Measurements from ENCODE around the gene TNFRSF6B. TPM values are rescaled to one million over a fixed set of nuclear protein-coding genes. Genes with fewer than 3 reads are reported as not detected.

TNFRSF6B gene
- total and polyA plus RNA-seq, 2 donors from 2014 or later: 2.4 to 64.5 TPM

GRCh38 chr20:63696306-63696627 is 185 bp upstream of the TNFRSF6B start:
- Histone ChIP-seq H3K4me3 (ENCODE audit: low read length in 3 of 3) (no peak overlapping the region), H3K27ac (ENCODE audit: low read depth in 2 of 2, low read length in 2 of 2) (no peak overlapping the region), H3K27me3 (ENCODE audit: control insufficient read depth, insufficient read depth, low read length) (no peaks in the 10 kb centered on the region), H3K9me3 (ENCODE audit: control insufficient read depth in 2 of 3, insufficient read depth in 1 of 3, low read length in 3 of 3) (no peaks in the 10 kb centered on the region), H3K4me1 (ENCODE audit: control insufficient read depth in 2 of 3, insufficient read depth in 2 of 3, low read depth in 1 of 3, low read length in 3 of 3) (peaks cover 0 to 14% (median 0%) of the 10 kb centered on the region in 3 donors), H3K9ac (ENCODE audit: low read length in 3 of 3) (no peak overlapping the region), H3K36me3 (ENCODE audit: control insufficient read depth in 2 of 3, insufficient read depth in 3 of 3, low read length in 3 of 3) (no peaks in the 10 kb centered on the region)
- TF ChIP-seq CTCF (IDR thresholded peaks at IDR 0.05; ENCODE audit: borderline replicate concordance, extremely low read depth, insufficient read depth): no peak
- DNase-seq (peak in 3 of 5 donors; percentile 72 to 81 (median 79)), FAIRE-seq (no peak)
- intact Hi-C loops (cut with DNase I): no loop called here

DNA sequence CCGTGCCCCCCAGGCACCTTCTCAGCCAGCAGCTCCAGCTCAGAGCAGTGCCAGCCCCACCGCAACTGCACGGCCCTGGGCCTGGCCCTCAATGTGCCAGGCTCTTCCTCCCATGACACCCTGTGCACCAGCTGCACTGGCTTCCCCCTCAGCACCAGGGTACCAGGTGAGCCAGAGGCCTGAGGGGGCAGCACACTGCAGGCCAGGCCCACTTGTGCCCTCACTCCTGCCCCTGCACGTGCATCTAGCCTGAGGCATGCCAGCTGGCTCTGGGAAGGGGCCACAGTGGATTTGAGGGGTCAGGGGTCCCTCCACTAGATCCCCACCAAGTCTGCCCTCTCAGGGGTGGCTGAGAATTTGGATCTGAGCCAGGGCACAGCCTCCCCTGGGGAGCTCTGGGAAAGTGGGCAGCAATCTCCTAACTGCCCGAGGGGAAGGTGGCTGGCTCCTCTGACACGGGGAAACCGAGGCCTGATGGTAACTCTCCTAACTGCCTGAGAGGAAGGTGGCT is 960 bp downstream of the TNFRSF6B start:
- Histone ChIP-seq H3K27ac (ENCODE audit: low read depth in 2 of 2, low read length in 2 of 2) (no peak overlapping the region), H3K9me3 (ENCODE audit: control insufficient read depth in 2 of 3, insufficient read depth in 1 of 3, low read length in 3 of 3) (no peaks in the 10 kb centered on the region), H3K9ac (ENCODE audit: low read length in 3 of 3) (no peak overlapping the region), H3K4me3 (ENCODE audit: low read length in 3 of 3) (peak overlapping the region in 1 of 3 donors; percentile 32), H3K4me1 (ENCODE audit: control insufficient read depth in 2 of 3, insufficient read depth in 2 of 3, low read depth in 1 of 3, low read length in 3 of 3) (peaks cover 0 to 14% (median 0%) of the 10 kb centered on the region in 3 donors), H3K36me3 (ENCODE audit: control insufficient read depth in 2 of 3, insufficient read depth in 3 of 3, low read length in 3 of 3) (no peaks in the 10 kb centered on the region), H3K27me3 (ENCODE audit: control insufficient read depth, insufficient read depth, low read length) (no peaks in the 10 kb centered on the region)
- no peak for TF ChIP-seq CTCF (IDR thresholded peaks at IDR 0.05; ENCODE audit: borderline replicate concordance, extremely low read depth, insufficient read depth)
- intact Hi-C loops (cut with DNase I): no loop called here
- DNase-seq (peak in 2 of 5 donors; percentile 66 to 78), FAIRE-seq (no peak)

DNA sequence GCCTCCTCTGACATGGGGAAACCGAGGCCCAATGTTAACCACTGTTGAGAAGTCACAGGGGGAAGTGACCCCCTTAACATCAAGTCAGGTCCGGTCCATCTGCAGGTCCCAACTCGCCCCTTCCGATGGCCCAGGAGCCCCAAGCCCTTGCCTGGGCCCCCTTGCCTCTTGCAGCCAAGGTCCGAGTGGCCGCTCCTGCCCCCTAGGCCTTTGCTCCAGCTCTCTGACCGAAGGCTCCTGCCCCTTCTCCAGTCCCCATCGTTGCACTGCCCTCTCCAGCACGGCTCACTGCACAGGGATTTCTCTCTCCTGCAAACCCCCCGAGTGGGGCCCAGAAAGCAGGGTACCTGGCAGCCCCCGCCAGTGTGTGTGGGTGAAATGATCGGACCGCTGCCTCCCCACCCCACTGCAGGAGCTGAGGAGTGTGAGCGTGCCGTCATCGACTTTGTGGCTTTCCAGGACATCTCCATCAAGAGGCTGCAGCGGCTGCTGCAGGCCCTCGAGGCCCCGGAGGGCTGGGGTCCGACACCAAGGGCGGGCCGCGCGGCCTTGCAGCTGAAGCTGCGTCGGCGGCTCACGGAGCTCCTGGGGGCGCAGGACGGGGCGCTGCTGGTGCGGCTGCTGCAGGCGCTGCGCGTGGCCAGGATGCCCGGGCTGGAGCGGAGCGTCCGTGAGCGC is 1.6 kb downstream of the TNFRSF6B start:
- Histone ChIP-seq H3K4me3 (ENCODE audit: low read length in 3 of 3) (no peak overlapping the region), H3K27ac (ENCODE audit: low read depth in 2 of 2, low read length in 2 of 2) (no peak overlapping the region), H3K9me3 (ENCODE audit: control insufficient read depth in 2 of 3, insufficient read depth in 1 of 3, low read length in 3 of 3) (no peaks in the 10 kb centered on the region), H3K36me3 (ENCODE audit: control insufficient read depth in 2 of 3, insufficient read depth in 3 of 3, low read length in 3 of 3) (peaks cover 0 to 2% (median 0%) of the 10 kb centered on the region in 3 donors), H3K27me3 (ENCODE audit: control insufficient read depth, insufficient read depth, low read length) (no peaks in the 10 kb centered on the region), H3K9ac (ENCODE audit: low read length in 3 of 3) (no peak overlapping the region), H3K4me1 (ENCODE audit: control insufficient read depth in 2 of 3, insufficient read depth in 2 of 3, low read depth in 1 of 3, low read length in 3 of 3) (peaks cover 0 to 14% (median 0%) of the 10 kb centered on the region in 3 donors)
- DNase-seq: peak in 2 of 5 donors; percentile 50 to 72
- FAIRE-seq: no peak
- no peak for TF ChIP-seq CTCF (IDR thresholded peaks at IDR 0.05; ENCODE audit: borderline replicate concordance, extremely low read depth, insufficient read depth)
- intact Hi-C loops (cut with DNase I): no loop called here
